Panc1 (cell line): Measurements from ENCODE around the gene FCN2. TPM values are rescaled to one million over a fixed set of nuclear protein-coding genes. Genes with fewer than 3 reads are reported as not detected.

Source experiments
- ATAC-seq: fragments of 200-7000 bp; cut with Tn5 transposase; 2 replicates; pipeline ENCODE4 v1.9.1; 2020; ENCODE audit warnings: mild to moderate bottlenecking, moderate library complexity
- BruUV-seq: library from RNA; stranded (reverse); fragments of 400-500 nt; replicated peaks from 2 replicates; lab custom pipeline; 2021; lab: Mats Ljungman, UMichigan
- CTCF ChIA-PET: fragments of 300-600 bp; sonication (Branson Sonifier 250); formaldehyde crosslinking; loops from one replicate; lab custom pipeline; 2022; ENCODE audit warnings: antibody characterized with exemption; lab: Charles Lee
- POLR2A ChIA-PET: fragments of 300-600 bp; sonication (Branson Sonifier 250); formaldehyde crosslinking; loops from one replicate; lab custom pipeline; 2022; ENCODE audit warnings: antibody characterized with exemption; lab: Charles Lee
- DNase-seq: peaks from one replicate; pipeline ENCODE4 v3.0.0-alpha.2; 2010; ENCODE audit warnings: low read depth, low spot score
- H3K27ac ChIP-seq: 2 replicates; pipeline ENCODE4 v1.5.1; 2011; ENCODE audit warnings: mild to moderate bottlenecking, low read length, inconsistent platforms
- H3K27me3 ChIP-seq: fragments of 200-500 bp; sonication (Bioruptor generic); 2 replicates; pipeline ENCODE4 v1.6.0; 2014; ENCODE audit warnings: low read length, inconsistent platforms; ENCODE audit not compliant: control insufficient read depth, insufficient read depth
- H3K36me3 ChIP-seq: fragments of 200-500 bp; sonication (Bioruptor generic); 2 replicates; pipeline ENCODE4 v1.5.1; 2014; ENCODE audit warnings: inconsistent platforms, mild to moderate bottlenecking, low read length, moderate library complexity; ENCODE audit not compliant: control insufficient read depth, insufficient read depth
- H3K4me1 ChIP-seq: 2 replicates; pipeline ENCODE4 v1.5.1; 2011; ENCODE audit warnings: inconsistent platforms, mild to moderate bottlenecking, low read length, moderate library complexity; ENCODE audit not compliant: control insufficient read depth, insufficient read depth
- H3K4me3 ChIP-seq, 2 experiments: 2 replicates each; pipeline ENCODE4 v1.5.1; 2011 to 2012; ENCODE audit warnings: low read depth in 2 of 2, low read length in 2 of 2, mild to moderate bottlenecking in 2 of 2, inconsistent platforms in 1 of 2, moderate library complexity in 1 of 2
- H3K9me3 ChIP-seq: fragments of 200-500 bp; sonication (Bioruptor generic); 2 replicates; pipeline ENCODE4 v1.5.1; 2014; ENCODE audit warnings: low read depth, mild to moderate bottlenecking, inconsistent platforms, low read length, moderate library complexity; ENCODE audit not compliant: control insufficient read depth, insufficient read depth
- POLR2AphosphoS5 ChIP-seq: IDR thresholded peaks from 2 replicates; pipeline ENCODE4 v1.6.1; 2012; ENCODE audit warnings: mild to moderate bottlenecking, low read depth, low read length, moderate library complexity
- SIN3A ChIP-seq: IDR thresholded peaks from 2 replicates; pipeline ENCODE4 v1.6.1; 2012; ENCODE audit warnings: low read depth, mild to moderate bottlenecking, low read length, moderate library complexity, borderline replicate concordance; ENCODE audit not compliant: insufficient read depth
- TCF7L2 ChIP-seq: IDR thresholded peaks from 2 replicates; pipeline ENCODE4 v1.6.1; 2011; ENCODE audit warnings: mild to moderate bottlenecking, low read depth, low read length, inconsistent platforms
- in situ Hi-C: cut with HindIII; loops from 2 replicates; pipeline ENCODE4 v1.10.0; 2016; ENCODE audit warnings: low sequenced_read_pairs, low pct_unique_long_range_greater_than_20kb
- intact Hi-C: fragments of 100-400 bp; cut with micrococcal nuclease; formaldehyde crosslinking; loops from one replicate; pipeline ENCODE4 v1.10.0; 2022; ENCODE audit not compliant: unreplicated experiment
- total RNA-seq: library from RNA; stranded (reverse); gene quantifications from one replicate; pipeline ENCODE4 v1.2.1, GENCODE V29; 2021; ENCODE audit not compliant: unreplicated experiment
- TF ChIP-seq, protein P1 (sequence below): fragments of 450-650 bp; IDR thresholded peaks from 2 replicates; pipeline ENCODE4 v1.5.1; 2017; ENCODE audit warnings: mild to moderate bottlenecking
- TF ChIP-seq, protein P2 (sequence below), 2 experiments: IDR thresholded peaks; 2 replicates each; pipeline ENCODE4 v1.6.1; 2011 to 2012; ENCODE audit warnings: low read depth in 2 of 2, control low read depth in 1 of 2, low read length in 1 of 2, mild to moderate bottlenecking in 1 of 2, moderate library complexity in 1 of 2; ENCODE audit not compliant: insufficient read depth in 1 of 2

The FCN2 gene
- total RNA-seq, 1 experiment from 2014 or later: not detected

DNA sequence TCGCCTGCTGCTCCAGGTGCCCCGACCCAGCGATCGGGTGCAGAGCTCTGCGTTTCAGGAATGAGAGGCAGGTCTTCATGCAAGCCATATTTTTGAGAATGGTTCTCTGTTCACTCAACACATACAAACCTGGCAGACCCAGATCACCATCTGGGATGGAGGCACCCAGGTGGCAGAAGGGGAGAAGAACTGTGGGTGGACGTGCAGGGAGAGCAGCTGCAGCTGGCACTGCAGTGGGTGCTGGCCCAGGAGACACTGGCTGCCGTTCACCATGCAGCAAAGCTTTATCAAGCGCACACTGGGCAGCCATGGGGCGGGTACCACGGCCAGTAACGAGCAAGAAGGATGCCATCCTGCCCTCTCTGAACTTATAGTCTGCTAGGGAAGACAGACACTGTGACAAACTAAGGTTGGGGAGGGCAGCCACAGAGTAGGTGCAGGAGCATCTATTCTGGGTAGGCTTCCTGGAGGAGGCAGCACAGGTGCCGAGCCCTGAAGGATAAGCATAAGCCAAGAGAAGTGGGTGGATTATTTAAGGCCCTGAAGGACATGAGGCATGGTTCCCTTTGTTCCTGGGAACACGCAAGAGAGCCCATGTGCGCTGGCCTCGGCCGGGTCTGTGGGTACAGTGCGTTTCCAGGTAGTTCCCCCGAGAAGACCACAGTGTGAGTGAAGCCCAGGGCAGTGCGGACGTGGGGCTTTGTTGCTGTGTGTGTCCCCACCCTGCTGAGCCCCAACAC lies 46.2 kb upstream of the FCN2 start:
- TF ChIP-seq, protein P1, sequence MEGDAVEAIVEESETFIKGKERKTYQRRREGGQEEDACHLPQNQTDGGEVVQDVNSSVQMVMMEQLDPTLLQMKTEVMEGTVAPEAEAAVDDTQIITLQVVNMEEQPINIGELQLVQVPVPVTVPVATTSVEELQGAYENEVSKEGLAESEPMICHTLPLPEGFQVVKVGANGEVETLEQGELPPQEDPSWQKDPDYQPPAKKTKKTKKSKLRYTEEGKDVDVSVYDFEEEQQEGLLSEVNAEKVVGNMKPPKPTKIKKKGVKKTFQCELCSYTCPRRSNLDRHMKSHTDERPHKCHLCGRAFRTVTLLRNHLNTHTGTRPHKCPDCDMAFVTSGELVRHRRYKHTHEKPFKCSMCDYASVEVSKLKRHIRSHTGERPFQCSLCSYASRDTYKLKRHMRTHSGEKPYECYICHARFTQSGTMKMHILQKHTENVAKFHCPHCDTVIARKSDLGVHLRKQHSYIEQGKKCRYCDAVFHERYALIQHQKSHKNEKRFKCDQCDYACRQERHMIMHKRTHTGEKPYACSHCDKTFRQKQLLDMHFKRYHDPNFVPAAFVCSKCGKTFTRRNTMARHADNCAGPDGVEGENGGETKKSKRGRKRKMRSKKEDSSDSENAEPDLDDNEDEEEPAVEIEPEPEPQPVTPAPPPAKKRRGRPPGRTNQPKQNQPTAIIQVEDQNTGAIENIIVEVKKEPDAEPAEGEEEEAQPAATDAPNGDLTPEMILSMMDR: no peak
- no peak for TF ChIP-seq TCF7L2
- TF ChIP-seq, protein P2, sequence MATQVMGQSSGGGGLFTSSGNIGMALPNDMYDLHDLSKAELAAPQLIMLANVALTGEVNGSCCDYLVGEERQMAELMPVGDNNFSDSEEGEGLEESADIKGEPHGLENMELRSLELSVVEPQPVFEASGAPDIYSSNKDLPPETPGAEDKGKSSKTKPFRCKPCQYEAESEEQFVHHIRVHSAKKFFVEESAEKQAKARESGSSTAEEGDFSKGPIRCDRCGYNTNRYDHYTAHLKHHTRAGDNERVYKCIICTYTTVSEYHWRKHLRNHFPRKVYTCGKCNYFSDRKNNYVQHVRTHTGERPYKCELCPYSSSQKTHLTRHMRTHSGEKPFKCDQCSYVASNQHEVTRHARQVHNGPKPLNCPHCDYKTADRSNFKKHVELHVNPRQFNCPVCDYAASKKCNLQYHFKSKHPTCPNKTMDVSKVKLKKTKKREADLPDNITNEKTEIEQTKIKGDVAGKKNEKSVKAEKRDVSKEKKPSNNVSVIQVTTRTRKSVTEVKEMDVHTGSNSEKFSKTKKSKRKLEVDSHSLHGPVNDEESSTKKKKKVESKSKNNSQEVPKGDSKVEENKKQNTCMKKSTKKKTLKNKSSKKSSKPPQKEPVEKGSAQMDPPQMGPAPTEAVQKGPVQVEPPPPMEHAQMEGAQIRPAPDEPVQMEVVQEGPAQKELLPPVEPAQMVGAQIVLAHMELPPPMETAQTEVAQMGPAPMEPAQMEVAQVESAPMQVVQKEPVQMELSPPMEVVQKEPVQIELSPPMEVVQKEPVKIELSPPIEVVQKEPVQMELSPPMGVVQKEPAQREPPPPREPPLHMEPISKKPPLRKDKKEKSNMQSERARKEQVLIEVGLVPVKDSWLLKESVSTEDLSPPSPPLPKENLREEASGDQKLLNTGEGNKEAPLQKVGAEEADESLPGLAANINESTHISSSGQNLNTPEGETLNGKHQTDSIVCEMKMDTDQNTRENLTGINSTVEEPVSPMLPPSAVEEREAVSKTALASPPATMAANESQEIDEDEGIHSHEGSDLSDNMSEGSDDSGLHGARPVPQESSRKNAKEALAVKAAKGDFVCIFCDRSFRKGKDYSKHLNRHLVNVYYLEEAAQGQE (IDR thresholded peaks at IDR 0.05; ENCODE audit: insufficient read depth in 1 of 2, low read depth in 2 of 2, low read length in 1 of 2): no peak
- Histone ChIP-seq H3K27me3 (no peaks in the 10 kb centered on the region), H3K4me1 (no peaks in the 10 kb centered on the region), H3K27ac (no peak overlapping the region), H3K9me3 (no peaks in the 10 kb centered on the region), H3K36me3 (no peaks in the 10 kb centered on the region), H3K4me3 (no peak overlapping the region)
- ATAC-seq (no peak), DNase-seq (no peak)
- intact Hi-C loops: no loop called here
- ChIA-PET POLR2A (no interaction called here), CTCF (no interaction called here)
- in situ Hi-C loops: no loop called here
- BruUV-seq: no TSS peak

DNA sequence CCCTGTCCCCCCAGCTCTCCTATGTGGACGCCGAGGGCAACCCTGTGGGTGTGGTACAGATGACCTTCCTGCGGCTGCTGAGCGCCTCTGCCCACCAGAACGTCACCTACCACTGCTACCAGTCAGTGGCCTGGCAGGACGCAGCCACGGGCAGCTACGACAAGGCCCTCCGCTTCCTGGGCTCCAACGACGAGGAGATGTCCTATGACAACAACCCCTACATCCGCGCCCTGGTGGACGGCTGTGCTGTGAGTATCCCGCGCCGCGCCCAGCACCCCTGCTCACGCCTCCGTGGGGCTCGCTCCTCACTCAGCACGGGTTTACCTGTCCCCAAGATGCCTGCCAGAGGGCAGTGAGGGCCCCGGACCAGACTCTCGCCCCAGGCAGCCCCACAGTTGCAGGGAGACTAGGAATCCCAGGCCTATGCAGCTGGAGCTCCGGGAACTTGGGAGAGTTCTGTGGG lies 45.6 kb upstream of the FCN2 start:
- ChIA-PET POLR2A (no interaction called here), CTCF (no interaction called here)
- in situ Hi-C loops (no loop called here), intact Hi-C loops (no loop called here)
- Histone ChIP-seq H3K4me3 (no peak overlapping the region), H3K27ac (no peak overlapping the region), H3K9me3 (no peaks in the 10 kb centered on the region), H3K27me3 (no peaks in the 10 kb centered on the region), H3K36me3 (no peaks in the 10 kb centered on the region), H3K4me1 (no peaks in the 10 kb centered on the region)
- TF ChIP-seq, protein P2 (IDR thresholded peaks at IDR 0.05; ENCODE audit: insufficient read depth in 1 of 2, low read depth in 2 of 2, low read length in 1 of 2): no peak
- TF ChIP-seq SIN3A (no peak), POLR2AphosphoS5 (no peak), TCF7L2 (no peak)
- TF ChIP-seq, protein P1: no peak
- DNase-seq (no peak), ATAC-seq (no peak)
- no TSS peak for BruUV-seq
